Measurements from ENCODE around the gene LAPTM4A. TPM values are rescaled to one million over a fixed set of nuclear protein-coding genes. Genes with fewer than 3 reads are reported as not detected.

LAPTM4A gene
- total and polyA plus RNA-seq, 2 of the 4 experiments (the other 2 are of a cell fraction): 97.7 to 401 TPM

- Histone ChIP-seq H4K8ac (ENCODE audit: low read depth in 2 of 2, low read length in 2 of 2) (no peak overlapping the region), H3K4me1 (ENCODE audit: control insufficient read depth, insufficient read depth, low read length) (no peaks in the 10 kb centered on the region), H3K4me2 (ENCODE audit: low read depth, low read length) (no peak overlapping the region), H4K20me1 (ENCODE audit: insufficient read depth, low read length) (no peaks in the 10 kb centered on the region), H4K5ac (ENCODE audit: low read depth, low read length) (no peak overlapping the region), H2BK5ac (ENCODE audit: low read depth, low read length, poor library complexity, severe bottlenecking) (no peak overlapping the region), H3K4ac (ENCODE audit: low read depth, low read length) (no peak overlapping the region; the same call in 1 of the 2 replicates), H3K9ac (ENCODE audit: low read depth, low read length) (no peak overlapping the region), H3K56ac (ENCODE audit: extremely low read depth, insufficient read depth, low read length) (no peak overlapping the region), H2BK120ac (ENCODE audit: low read depth, low read length) (no peak overlapping the region), H3K9me1 (ENCODE audit: insufficient read depth, low read length) (peaks cover 3% of the 10 kb centered on the region; the same call in 1 of the 2 replicates), H3K14ac (replicated peaks; ENCODE audit: low read depth, low read length) (no peak overlapping the region), H4K91ac (ENCODE audit: insufficient read depth, low read depth, low read length) (no peak overlapping the region), H3K79me1 (ENCODE audit: low read depth in 1 of 2, low read length in 2 of 2) (no peaks in the 10 kb centered on the region), H2AK9ac (replicated peaks; ENCODE audit: low read depth, low read length, poor library complexity) (no peak overlapping the region), H3K27ac (ENCODE audit: insufficient read depth, low read length) (no peak overlapping the region), H2AK5ac (ENCODE audit: low read depth, low read length) (no peak overlapping the region), H2BK20ac (ENCODE audit: low read depth, low read length) (no peak overlapping the region), H3K4me3 (ENCODE audit: insufficient read depth, low read depth, low read length) (no peak overlapping the region), H2BK15ac (ENCODE audit: low read depth, low read length) (no peak overlapping the region), H3K18ac (ENCODE audit: low read depth, low read length) (no peak overlapping the region), H2AFZ (replicated peaks; ENCODE audit: low read length, poor library complexity) (peak overlapping the region; percentile 37), H3K27me3 (ENCODE audit: control insufficient read depth, insufficient read depth, low read length) (no peaks in the 10 kb centered on the region), H3K36me3 (ENCODE audit: control insufficient read depth, insufficient read depth, low read length) (no peaks in the 10 kb centered on the region; the same call in 1 of the 2 replicates), H3K9me3 (ENCODE audit: control insufficient read depth, insufficient read depth, low read length) (peaks cover 11% of the 10 kb centered on the region), H3K23ac (ENCODE audit: low read depth, low read length) (no peak overlapping the region)
- no peak for DNase-seq
- in situ Hi-C loops (cut with MboI; ENCODE audit: low sequenced_read_pairs) (no loop called here), intact Hi-C loops (cut with micrococcal nuclease) (no loop called here), dilution Hi-C loops (cut with HindIII; ENCODE audit: low sequenced_read_pairs, unreplicated experiment) (no loop called here)
- no peak for TF ChIP-seq RAD21 (IDR thresholded peaks at IDR 0.05; ENCODE audit: low read length)
- TF ChIP-seq CEBPB (IDR thresholded peaks at IDR 0.05; ENCODE audit: low read depth, low read length): no peak
- TF ChIP-seq RFX5 (IDR thresholded peaks at IDR 0.05; ENCODE audit: low read depth, low read length): no peak
- TF ChIP-seq ELK1 (IDR thresholded peaks at IDR 0.05; ENCODE audit: borderline replicate concordance, low read depth, low read length): no peak
- no peak for TF ChIP-seq NFE2L2 (IDR thresholded peaks at IDR 0.05; ENCODE audit: low read depth, low read length)
- no peak for TF ChIP-seq RCOR1 (IDR thresholded peaks at IDR 0.05; ENCODE audit: insufficient replicate concordance, low read length)
- TF ChIP-seq FOS (IDR thresholded peaks at IDR 0.05; ENCODE audit: low read depth, low read length): no peak
- no peak for TF ChIP-seq USF2 (IDR thresholded peaks at IDR 0.05; ENCODE audit: low read depth, low read length)
- TF ChIP-seq MAZ (IDR thresholded peaks at IDR 0.05; ENCODE audit: borderline replicate concordance, low read depth, low read length): no peak
- TF ChIP-seq MAFK (IDR thresholded peaks at IDR 0.05; ENCODE audit: low read depth, low read length): no peak
- no peak for TF ChIP-seq BHLHE40 (IDR thresholded peaks at IDR 0.05; ENCODE audit: low read depth, low read length)
- TF ChIP-seq MXI1 (IDR thresholded peaks at IDR 0.05; ENCODE audit: borderline replicate concordance, low read depth, low read length): no peak
- no peak for TF ChIP-seq POLR2A (IDR thresholded peaks at IDR 0.05; ENCODE audit: low read depth, low read length)
- no peak for TF ChIP-seq CHD1 (IDR thresholded peaks at IDR 0.05; ENCODE audit: low read depth, low read length)
- TF ChIP-seq SMC3 (IDR thresholded peaks at IDR 0.05; ENCODE audit: low read depth, low read length): no peak
- no peak for TF ChIP-seq CTCF (conservative IDR thresholded peaks at IDR 0.05; ENCODE audit: low read depth, low read length)
- CTCF ChIA-PET: interaction anchor here (0.6 kb wide), 1 partner anchor 414 kb away, joined by 3 read pairs; no protein-coding TSS in a partner anchor
- WGBS, 2 experiments (ENCODE audit: extremely low coverage in 2 of 2, insufficient read length in 1 of 2): no CpG with 5 or more reads among the region's 2 CpGs
- ATAC-seq (ENCODE audit: low read depth): no peak
- POLR2A ChIA-PET (ENCODE audit: unreplicated experiment): no interaction called here
- no TSS peak for BruUV-seq (replicated peaks)
Measured at GRCh38 chr2:20018601-20019152, 32.8 kb downstream of the LAPTM4A start.
